Loucy (cell line): ENCODE data around the gene CFAP100.

ENCODE experiments used
- CTCF ChIP-seq: fragments of 200-600 bp; sonication (generic); conservative IDR thresholded peaks from 2 replicates; pipeline ENCODE4 v1.5.1; 2014; ENCODE audit warnings: mild to moderate bottlenecking, antibody characterized with exemption, low read length
- EZH2phosphoT487 ChIP-seq: fragments of 200-600 bp; IDR thresholded peaks from 2 replicates; pipeline ENCODE4 v1.6.1; 2018; ENCODE audit warnings: antibody characterized with exemption, mild to moderate bottlenecking, moderate library complexity, borderline replicate concordance

- TF ChIP-seq CTCF (no peak), EZH2phosphoT487 (no peak)
Measured at GRCh38 chr3:126442094-126442855, 47.6 kb downstream of the CFAP100 start.
